GM12801 (cell line): ENCODE data around the gene BMP4.

ENCODE experiments used
- CTCF ChIP-seq: IDR thresholded peaks from one replicate; pipeline ENCODE4 v1.5.1; 2011; ENCODE audit warnings: control low read depth; ENCODE audit not compliant: insufficient read length; ENCODE audit errors: extremely low read depth

BMP4 gene

DNA sequence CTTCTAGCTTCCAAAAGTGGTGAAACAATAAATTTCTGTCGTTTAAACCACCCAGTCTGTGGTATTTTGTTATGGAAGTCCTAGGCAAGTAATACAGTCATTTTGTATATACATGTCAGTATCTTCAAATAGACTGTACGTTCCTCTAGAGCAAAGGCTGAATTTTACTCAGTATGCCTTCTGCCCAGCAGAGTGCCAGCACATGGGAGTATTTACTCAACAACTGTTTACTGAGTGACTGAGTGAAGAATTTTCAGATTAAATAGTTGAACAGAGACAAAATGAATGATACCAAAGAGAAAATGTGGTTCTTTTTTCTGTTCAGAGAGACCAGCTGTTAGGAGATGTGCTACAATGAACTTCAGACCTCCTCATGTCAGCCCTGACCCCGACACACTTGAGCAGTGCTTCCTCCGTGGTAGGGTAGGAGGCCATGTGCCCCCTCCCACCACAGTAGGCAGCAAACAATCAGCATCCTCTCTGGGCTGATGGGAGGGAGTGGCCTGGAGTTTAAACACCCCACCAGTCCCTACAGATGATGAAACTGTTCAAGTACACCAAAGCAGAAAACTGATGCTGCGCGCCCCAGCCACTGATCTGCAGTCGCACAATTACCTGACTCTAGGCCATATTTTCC is 21.7 kb downstream of the BMP4 start:
- no peak for TF ChIP-seq CTCF

- TF ChIP-seq CTCF, result no peak
These were observed 23.7 kb downstream of the BMP4 start for GRCh38 chr14:53932966-53933365.

GRCh38 chr14:53929871-53930715 is 26.5 kb downstream of the BMP4 start:
- no peak for TF ChIP-seq CTCF

DNA sequence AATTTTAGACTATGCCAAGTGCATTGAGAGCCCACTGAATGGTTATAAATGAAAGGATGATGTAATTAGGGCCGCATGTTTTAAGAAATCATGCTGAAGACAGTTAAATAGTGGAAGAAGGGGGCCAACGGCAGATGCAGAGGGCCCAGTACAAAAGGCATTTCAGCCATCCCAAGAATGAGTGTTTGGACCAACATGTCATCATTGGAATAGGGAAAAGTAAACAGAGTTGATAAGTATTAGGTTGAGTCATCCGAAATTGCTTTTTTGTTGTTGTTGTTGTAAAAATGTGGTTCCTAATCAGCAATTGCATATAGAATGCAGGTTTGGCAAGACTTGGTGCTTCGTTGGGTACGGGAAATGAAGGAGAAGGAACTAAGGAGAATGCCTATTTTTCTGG is 29.5 kb downstream of the BMP4 start:
- TF ChIP-seq CTCF, result no peak

GRCh38 chr14:53925201-53925766 is 31.3 kb downstream of the BMP4 start:
- no peak for TF ChIP-seq CTCF

- TF ChIP-seq CTCF, result no peak
These were observed 31.9 kb downstream of the BMP4 start for GRCh38 chr14:53924753-53925152.

DNA sequence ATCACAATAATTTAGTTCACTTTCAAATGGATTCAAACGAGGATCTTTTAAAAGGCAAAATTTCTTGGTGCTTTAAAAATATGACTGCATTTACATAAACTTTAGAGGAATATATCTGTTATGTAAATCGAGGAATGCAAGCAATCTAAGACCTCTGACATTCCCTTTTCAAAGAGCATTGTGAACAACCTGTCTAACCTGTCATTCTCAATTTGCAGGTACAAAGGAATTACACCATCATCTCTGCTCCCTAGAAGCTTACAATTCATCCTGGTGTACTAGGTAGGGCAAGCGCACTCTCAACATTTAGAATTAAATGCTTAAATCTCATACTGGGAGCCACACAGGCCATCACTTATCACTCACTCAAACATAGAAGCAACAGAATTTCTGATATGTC is 35.6 kb downstream of the BMP4 start:
- no peak for TF ChIP-seq CTCF
